NCI-H128 (cell line): ENCODE results near the gene ZFP69B.
A peak's percentile ranks its signal among the peaks of the same experiment; 100 is the strongest.

Source experiments
- DNase-seq: peaks from one replicate; lab custom pipeline; 2025; ENCODE audit not compliant: unreplicated experiment; lab: John Stamatoyannopoulos, UW

ZFP69B gene

GRCh38 chr1:40449684-40450494, at the start of gene ZFP69B:
ZFP69B (plus strand) TSS chr1:40450476; CDS start chr1:40450962, 486 bp downstream.
- DNase-seq: peak; percentile 94

DNA sequence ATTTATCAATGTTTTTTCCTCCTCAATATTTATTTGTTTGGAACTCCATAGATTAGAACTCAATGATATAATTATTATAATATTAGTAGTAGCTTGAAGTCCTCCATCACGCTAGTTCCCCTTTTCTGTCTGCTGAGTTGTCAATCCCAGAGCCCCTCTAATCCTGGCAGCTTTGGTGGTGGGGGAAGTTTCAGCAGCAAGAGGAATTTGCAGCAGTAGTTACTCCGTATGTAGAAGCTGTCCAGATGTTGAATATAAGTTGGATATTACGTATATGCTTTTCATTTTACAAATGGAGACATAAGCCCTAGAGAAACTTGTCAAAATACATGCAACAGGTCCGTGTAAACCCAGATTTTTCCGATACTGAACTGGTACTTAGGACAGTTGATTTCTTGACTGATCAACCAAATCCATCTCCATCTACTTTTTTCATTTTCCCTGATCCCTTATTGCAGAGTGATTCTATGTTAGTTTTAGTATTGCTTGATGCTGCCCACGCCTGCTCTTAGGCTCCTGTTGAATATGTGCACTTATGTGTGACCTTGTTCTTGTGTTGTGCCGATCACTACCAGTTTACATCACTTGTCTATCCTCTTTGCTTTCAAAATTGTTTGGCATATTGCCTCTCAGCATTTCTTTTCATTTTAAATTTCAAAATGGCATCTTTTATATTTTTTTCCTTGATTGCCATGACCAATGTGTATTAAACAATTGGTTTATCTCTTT, 48.6 kb upstream of the ZFP69B start:
- no peak for DNase-seq

DNA sequence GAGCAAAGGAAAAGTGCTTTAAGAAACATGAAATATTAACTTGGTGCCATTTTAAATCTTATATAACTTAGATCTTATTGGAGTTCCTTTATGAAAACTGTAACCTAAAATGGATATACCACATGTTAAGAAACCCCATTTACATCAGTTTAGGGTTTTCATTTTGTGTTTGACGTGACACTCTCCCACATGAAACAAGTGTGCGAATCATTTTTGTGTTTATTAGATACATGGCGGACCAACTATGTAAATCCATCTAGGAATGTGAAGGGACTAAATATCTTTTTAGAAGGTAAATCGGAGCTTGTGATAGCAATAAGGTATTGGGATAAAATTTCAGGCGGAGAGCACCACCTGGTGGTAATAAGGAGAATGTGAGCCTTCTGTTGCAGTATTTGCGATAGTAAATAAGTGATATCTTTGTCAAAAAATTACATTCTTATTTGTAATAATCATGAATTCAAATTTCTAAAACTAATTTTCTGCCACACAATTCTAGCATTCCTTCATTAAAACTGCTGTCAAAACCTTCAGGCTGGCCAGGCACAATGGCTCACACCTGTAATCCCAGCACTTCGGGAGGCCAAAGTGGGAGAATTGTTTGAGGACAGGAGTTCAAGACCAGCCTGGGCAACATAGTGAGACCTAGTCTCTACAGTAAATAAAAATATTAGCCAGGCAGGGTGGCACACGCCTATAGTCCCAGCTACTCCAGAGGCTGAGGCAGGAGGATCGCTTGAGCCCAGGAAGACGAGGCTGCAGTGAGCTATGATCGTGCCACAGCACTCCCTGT, 45.4 kb upstream of the ZFP69B start:
- DNase-seq: peak; percentile 29

GRCh38 chr1:40405812-40406211, 44.5 kb upstream of the ZFP69B start:
- DNase-seq: no peak

DNA sequence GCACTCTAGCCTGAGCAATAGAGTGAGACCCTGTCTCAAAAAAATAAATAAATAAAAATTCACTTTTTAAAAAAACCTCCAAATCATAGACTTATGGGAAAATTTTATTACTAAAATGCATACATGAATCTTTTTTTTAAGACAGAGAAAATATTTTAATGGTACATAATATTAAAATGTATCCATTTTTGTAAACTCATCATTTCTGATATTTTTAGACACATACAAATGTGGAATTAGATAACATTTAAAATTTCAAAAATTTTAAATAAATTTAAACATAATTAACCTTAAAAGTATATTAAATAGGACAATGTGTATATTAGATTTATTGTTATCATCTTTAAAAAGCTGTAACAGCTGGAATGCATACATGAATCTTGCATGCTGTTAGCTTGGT, 42.8 kb upstream of the ZFP69B start:
- DNase-seq: no peak

GRCh38 chr1:40409467-40409866, 40.8 kb upstream of the ZFP69B start:
- DNase-seq: no peak

DNA sequence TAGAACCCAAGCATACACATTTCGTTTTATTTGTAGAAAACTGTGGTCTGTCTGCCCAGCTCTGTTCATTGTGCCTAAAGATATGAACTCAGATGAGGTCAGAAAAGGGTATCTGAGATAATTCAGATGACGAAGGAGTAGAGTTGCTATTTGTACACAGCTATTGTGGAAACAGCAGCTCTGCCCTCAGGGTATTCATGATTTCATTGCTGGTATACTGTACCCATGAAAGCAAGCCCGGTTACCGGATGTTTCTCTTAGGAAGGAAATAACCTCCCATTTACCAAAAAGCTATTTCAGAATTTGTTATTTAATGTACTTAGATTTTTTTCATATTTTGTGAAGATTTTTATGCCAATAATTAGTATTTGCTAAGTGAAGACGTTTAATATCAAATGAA, 39.0 kb upstream of the ZFP69B start:
- DNase-seq: no peak

DNA sequence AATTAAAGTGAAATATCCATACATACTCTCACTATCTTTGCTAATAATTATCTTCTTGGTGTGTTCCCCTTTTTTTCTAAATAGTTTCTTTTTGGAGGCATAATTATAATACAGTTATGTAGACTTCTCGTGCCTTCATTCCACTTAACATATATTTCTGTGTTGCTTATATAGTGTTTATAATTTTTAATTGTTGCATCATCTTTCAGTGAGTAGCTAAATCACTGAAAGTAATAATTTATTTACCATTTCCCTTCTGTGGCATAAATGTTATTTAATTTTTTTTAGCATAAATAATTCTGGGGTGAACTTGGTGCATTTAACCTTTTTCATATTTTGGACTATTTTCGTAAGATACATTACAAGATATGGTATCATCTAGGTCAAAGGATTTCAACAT, 38.4 kb upstream of the ZFP69B start:
- DNase-seq: no peak

GRCh38 chr1:40413527-40414252, 36.6 kb upstream of the ZFP69B start:
- no peak for DNase-seq

DNA sequence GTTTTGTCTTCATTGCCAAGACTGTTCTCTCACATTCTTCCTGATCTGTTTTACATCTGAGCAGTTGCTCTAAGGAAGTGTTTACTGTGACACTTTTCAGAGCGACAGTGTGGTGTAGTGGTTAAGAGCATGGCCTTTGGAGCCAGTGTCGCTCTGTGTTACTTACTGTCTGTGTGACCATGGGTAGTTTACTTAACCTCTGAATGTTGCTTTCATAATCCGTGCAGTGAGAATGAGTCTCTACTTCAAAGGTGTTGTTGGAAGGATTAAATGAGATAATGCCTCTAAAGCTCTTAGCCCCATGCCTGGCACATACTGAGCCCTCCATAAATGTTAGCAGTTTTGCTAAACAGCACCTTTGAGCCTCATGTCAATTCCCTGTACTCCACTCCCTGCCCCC, 35.9 kb upstream of the ZFP69B start:
- no peak for DNase-seq

- DNase-seq: no peak
Observed at GRCh38 chr1:40416709-40417108, 33.6 kb upstream of the ZFP69B start.

- DNase-seq: no peak
Observed at GRCh38 chr1:40421431-40422384, 28.6 kb upstream of the ZFP69B start.

GRCh38 chr1:40422630-40423263, 27.5 kb upstream of the ZFP69B start:
- DNase-seq: no peak

DNA sequence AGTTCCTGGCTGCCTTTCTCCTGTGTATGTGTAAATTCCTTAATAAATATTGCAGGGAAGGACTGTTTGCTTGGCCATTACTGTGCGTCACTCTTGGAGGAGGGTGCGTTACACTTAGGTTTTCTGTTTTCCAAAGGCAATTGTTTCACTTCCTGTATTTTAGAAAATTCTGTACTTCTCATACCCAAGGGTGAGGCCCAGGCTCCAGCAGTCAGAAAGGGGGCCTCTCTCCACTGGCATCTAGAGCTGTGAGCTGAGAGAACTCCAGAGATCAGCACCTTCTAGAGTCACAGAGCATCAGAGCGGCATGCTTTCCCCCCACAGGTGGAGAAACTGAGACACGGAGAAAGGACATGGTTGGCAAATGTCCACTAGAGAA, 27.0 kb upstream of the ZFP69B start:
- DNase-seq: no peak

GRCh38 chr1:40423951-40424618, 26.2 kb upstream of the ZFP69B start:
- DNase-seq: no peak

- no peak for DNase-seq
Observed at GRCh38 chr1:40425198-40425597, 25.1 kb upstream of the ZFP69B start.

- no peak for DNase-seq
Observed at GRCh38 chr1:40431385-40431784, 18.9 kb upstream of the ZFP69B start.

DNA sequence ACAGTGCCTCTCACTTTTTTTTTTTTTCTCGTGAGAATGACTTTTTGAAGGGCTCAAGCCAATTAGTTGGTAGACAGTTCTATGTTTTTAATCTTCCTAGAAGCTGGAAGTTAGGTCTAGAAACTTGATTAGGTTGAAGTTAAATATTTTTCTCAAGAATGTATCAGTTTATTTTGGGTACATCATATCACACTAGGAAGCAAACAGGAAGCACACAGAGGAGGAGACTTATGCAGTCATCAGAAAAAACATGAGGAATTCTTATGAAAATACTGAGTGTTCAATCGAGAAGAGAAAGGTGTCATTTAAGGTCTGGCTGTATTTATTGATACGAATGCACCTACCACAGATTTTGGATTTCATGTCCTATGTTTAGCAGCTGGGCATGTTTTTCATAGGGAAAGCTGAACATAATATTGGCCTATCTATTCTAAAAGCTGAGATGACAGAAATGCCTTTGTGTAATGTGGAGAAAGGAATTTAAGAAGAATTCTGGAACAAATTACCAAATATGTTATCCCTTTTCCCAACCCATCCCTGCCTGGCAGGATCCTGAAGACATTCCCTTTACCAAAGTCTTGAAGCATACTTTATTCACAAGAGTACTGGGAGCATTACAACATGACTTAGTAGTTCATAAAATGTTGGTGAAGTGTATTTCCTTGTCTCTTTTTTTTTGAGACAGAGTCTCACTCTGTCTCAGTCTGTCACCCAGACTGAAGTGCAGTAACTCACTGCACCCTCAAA, 17.5 kb upstream of the ZFP69B start:
- no peak for DNase-seq
